Tibial nerve (tissue), 3 donors: ENCODE data around the gene EVX2.

ENCODE experiments used
- POLR2A ChIP-seq, 2 donors: fragments of 450-650 bp; IDR thresholded peaks; one replicate each; pipeline ENCODE4 v1.6.1; 2017; ENCODE audit warnings: antibody characterized with exemption in 2 of 2, mild to moderate bottlenecking in 2 of 2, moderate library complexity in 2 of 2
- TF ChIP-seq, protein P1 (sequence below), 5 experiments: fragments of 200-600 bp in 3 of 5; fragments of 450-650 bp in 2 of 5; sonication (generic) in 3 of 5; IDR thresholded peaks; one replicate each; pipeline ENCODE4 v1.5.1; 2016 to 2019; ENCODE audit warnings: antibody characterized with exemption in 5 of 5, mild to moderate bottlenecking in 3 of 5, moderate library complexity in 2 of 5

GRCh38 chr2:176066645-176067588 lies 16.8 kb downstream of the EVX2 start:
- no peak for TF ChIP-seq POLR2A (IDR thresholded peaks at IDR 0.05)
- TF ChIP-seq, protein P1, sequence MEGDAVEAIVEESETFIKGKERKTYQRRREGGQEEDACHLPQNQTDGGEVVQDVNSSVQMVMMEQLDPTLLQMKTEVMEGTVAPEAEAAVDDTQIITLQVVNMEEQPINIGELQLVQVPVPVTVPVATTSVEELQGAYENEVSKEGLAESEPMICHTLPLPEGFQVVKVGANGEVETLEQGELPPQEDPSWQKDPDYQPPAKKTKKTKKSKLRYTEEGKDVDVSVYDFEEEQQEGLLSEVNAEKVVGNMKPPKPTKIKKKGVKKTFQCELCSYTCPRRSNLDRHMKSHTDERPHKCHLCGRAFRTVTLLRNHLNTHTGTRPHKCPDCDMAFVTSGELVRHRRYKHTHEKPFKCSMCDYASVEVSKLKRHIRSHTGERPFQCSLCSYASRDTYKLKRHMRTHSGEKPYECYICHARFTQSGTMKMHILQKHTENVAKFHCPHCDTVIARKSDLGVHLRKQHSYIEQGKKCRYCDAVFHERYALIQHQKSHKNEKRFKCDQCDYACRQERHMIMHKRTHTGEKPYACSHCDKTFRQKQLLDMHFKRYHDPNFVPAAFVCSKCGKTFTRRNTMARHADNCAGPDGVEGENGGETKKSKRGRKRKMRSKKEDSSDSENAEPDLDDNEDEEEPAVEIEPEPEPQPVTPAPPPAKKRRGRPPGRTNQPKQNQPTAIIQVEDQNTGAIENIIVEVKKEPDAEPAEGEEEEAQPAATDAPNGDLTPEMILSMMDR (IDR thresholded peaks at IDR 0.05) = no peak
